CD4-positive, alpha-beta T cell (primary cell): Measurements from ENCODE around the gene AP1M2. TPM values are rescaled to one million over a fixed set of nuclear protein-coding genes. Genes with fewer than 3 reads are reported as not detected.

Source experiments
- ATAC-seq: fragments of 200-7000 bp; cut with Tn5 transposase; one replicate; pipeline ENCODE4 v1.10.0; 2022; ENCODE audit warnings: mild to moderate bottlenecking; ENCODE audit not compliant: poor library complexity
- CTCF ChIA-PET: fragments of 350-600 bp; sonication (Branson Sonifier 250); formaldehyde crosslinking; loops from one replicate; lab custom pipeline; 2021; ENCODE audit warnings: antibody characterized with exemption, inconsistent platforms; lab: Charles Lee
- POLR2A ChIA-PET: fragments of 350-600 bp; sonication (Branson Sonifier 250); formaldehyde crosslinking; loops from one replicate; lab custom pipeline; 2021; ENCODE audit warnings: antibody characterized with exemption, inconsistent platforms; lab: Charles Lee
- DNase-seq, 14 experiments: peaks; one replicate each; pipeline ENCODE4 v3.0.0-alpha.2; 2013 to 2020; ENCODE audit warnings: mixed read lengths in 2 of 14
- H3K27ac ChIP-seq, 2 donors: one replicate each; pipeline versions ENCODE4 v1.5.1 to v1.7.0; 2013; ENCODE audit warnings: low read length in 2 of 2, low read depth in 1 of 2, mild to moderate bottlenecking in 1 of 2
- H3K27me3 ChIP-seq, 2 experiments: 1 replicate in 1 of 2; 2 replicates in 1 of 2; pipeline versions ENCODE4 v1.6.1 to v1.7.0; 2013; ENCODE audit warnings: low read length in 2 of 2, control low read depth in 1 of 2, mild to moderate bottlenecking in 1 of 2, moderate library complexity in 1 of 2; ENCODE audit not compliant: insufficient read depth in 2 of 2, control insufficient read depth in 1 of 2
- H3K36me3 ChIP-seq: one replicate; pipeline ENCODE4 v1.6.1; 2013; ENCODE audit warnings: low read length, control low read depth; ENCODE audit not compliant: insufficient read depth
- H3K4me1 ChIP-seq: one replicate; pipeline ENCODE4 v1.6.1; 2013; ENCODE audit warnings: low read length, control low read depth; ENCODE audit not compliant: insufficient read depth
- H3K4me3 ChIP-seq: one replicate; pipeline ENCODE4 v1.5.1; 2013; ENCODE audit warnings: mild to moderate bottlenecking, low read length, moderate library complexity
- H3K9me3 ChIP-seq, 2 experiments: 1 replicate in 1 of 2; 2 replicates in 1 of 2; pipeline versions ENCODE4 v1.6.1 to v1.7.0; 2013; ENCODE audit warnings: low read length in 2 of 2, mild to moderate bottlenecking in 2 of 2, control low read depth in 1 of 2, moderate library complexity in 1 of 2; ENCODE audit not compliant: control insufficient read depth in 1 of 2, insufficient read depth in 1 of 2
- H3K27ac Mint-ChIP-seq: one replicate; pipeline ENCODE4 v1.8.0; 2020; ENCODE audit warnings: mixed read lengths
- H3K27me3 Mint-ChIP-seq: one replicate; pipeline ENCODE4 v1.8.0; 2021; ENCODE audit warnings: mixed read lengths
- H3K36me3 Mint-ChIP-seq: one replicate; pipeline ENCODE4 v1.8.0; 2021; ENCODE audit warnings: low read depth, mixed read lengths
- H3K4me1 Mint-ChIP-seq: one replicate; pipeline ENCODE4 v1.8.0; 2021; ENCODE audit warnings: low read depth, mixed read lengths
- H3K4me3 Mint-ChIP-seq: one replicate; pipeline ENCODE4 v1.8.0; 2020; ENCODE audit warnings: mild to moderate bottlenecking, mixed read lengths
- H3K9me3 Mint-ChIP-seq: one replicate; pipeline ENCODE4 v1.8.0; 2020; ENCODE audit warnings: mixed read lengths
- intact Hi-C, 2 experiments: fragments of 100-400 bp; cut with DNase I in 1 of 2; cut with micrococcal nuclease in 1 of 2; formaldehyde crosslinking; loops; one replicate each; pipeline versions ENCODE4 v1.15.1 to v1.9.0; 2023 to 2025; cut with DNase I, micrococcal nuclease
- total RNA-seq, 174 experiments: library from RNA in 2 of 174; stranded (reverse) in 2 of 174; gene quantifications; one replicate each; pipeline ENCODE4 v1.2.3 and lab custom pipeline; 2021 to 2026
- TF ChIP-seq, protein P1 (sequence below): fragments of 200-600 bp; IDR thresholded peaks from one replicate; pipeline ENCODE4 v1.8.0; 2022; ENCODE audit warnings: antibody characterized with exemption, mild to moderate bottlenecking

Gene AP1M2
- total RNA-seq, 2 experiments from 2014 or later, result 0.77 TPM; not detected in 1

DNA sequence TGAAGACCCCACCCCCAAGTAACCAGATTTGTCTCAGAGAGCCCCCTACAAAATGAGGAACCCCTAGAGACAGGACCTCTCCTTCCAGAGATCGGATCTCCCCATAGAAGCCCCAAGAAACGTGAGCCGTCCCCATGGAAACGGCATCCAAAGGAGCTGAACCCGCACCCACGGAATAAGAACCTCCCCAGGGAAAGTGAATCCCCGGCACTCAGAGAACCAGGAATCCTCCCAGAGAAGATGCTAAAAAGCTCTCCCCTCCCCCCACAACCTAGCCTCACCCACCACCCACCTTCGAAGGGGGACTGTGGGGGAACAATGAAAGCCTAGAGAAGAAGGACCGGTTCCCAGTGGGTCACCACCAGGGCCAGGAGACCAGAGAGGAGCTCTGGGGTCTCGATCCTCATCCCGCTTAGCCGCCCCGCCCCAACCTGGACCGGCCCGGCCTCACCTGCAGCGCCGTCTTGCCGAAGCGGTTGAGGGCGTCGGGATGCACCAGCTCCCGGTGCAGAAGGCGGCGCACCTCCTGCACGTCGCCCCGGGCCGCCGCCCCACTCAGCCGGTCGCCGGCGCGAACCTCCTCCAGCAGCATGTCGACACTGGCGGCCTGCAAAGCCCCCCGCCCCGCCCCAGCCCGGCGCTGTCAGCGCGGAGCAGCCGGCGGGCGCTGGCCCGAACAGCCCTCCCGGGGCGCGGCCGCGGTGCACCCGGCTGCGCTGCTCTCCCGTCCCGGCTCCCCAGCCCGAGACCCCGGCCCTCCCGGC lies 18.9 kb downstream of the AP1M2 start:
- Mint-ChIP-seq H3K4me3 (peak overlapping the region; percentile 93), H3K27ac (peak overlapping the region; percentile 95), H3K27me3 (no peaks in the 10 kb centered on the region), H3K9me3 (no peaks in the 10 kb centered on the region), H3K36me3 (peaks cover 40% of the 10 kb centered on the region), H3K4me1 (peaks cover 53% of the 10 kb centered on the region)
- DNase-seq (peak in 9 of 14 experiments; percentile 27 to 88 (median 61)), ATAC-seq (peak; percentile 19)
- H3K36me3 ChIP-seq, result peaks cover 12% of the 10 kb centered on the region
- H3K4me1 ChIP-seq, result peaks cover 60% of the 10 kb centered on the region
- intact Hi-C loops, result loop anchor here (2.0 to 5.0 kb wide), 4 partner anchors 84 to 303 kb away; partner anchors contain the start of genes CDC37 (in 2 of the 2), CARM1 (in 1 of the 2) and ILF3 (in 1 of the 2)
- TF ChIP-seq, protein P1, sequence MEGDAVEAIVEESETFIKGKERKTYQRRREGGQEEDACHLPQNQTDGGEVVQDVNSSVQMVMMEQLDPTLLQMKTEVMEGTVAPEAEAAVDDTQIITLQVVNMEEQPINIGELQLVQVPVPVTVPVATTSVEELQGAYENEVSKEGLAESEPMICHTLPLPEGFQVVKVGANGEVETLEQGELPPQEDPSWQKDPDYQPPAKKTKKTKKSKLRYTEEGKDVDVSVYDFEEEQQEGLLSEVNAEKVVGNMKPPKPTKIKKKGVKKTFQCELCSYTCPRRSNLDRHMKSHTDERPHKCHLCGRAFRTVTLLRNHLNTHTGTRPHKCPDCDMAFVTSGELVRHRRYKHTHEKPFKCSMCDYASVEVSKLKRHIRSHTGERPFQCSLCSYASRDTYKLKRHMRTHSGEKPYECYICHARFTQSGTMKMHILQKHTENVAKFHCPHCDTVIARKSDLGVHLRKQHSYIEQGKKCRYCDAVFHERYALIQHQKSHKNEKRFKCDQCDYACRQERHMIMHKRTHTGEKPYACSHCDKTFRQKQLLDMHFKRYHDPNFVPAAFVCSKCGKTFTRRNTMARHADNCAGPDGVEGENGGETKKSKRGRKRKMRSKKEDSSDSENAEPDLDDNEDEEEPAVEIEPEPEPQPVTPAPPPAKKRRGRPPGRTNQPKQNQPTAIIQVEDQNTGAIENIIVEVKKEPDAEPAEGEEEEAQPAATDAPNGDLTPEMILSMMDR, result no peak
- H3K4me3 ChIP-seq, result peak overlapping the region; percentile 87
- peak overlapping the region; percentile 76 to 94 for H3K27ac ChIP-seq
- ChIA-PET CTCF (interaction anchor here (0.6 to 4.7 kb wide), 4 partner anchors 15 to 1767 kb away, joined by 3 to 24 read pairs (median 3); partner anchors contain the start of gene ATG4D), POLR2A (interaction anchor here (0.5 to 5.6 kb wide), 17 partner anchors 15 to 268 kb away, joined by 3 to 81 read pairs (median 4); partner anchors contain the start of genes ATG4D, DNM2, KEAP1 and QTRT1)
- no peaks in the 10 kb centered on the region for H3K27me3 ChIP-seq
- H3K9me3 ChIP-seq, result no peaks in the 10 kb centered on the region

DNA sequence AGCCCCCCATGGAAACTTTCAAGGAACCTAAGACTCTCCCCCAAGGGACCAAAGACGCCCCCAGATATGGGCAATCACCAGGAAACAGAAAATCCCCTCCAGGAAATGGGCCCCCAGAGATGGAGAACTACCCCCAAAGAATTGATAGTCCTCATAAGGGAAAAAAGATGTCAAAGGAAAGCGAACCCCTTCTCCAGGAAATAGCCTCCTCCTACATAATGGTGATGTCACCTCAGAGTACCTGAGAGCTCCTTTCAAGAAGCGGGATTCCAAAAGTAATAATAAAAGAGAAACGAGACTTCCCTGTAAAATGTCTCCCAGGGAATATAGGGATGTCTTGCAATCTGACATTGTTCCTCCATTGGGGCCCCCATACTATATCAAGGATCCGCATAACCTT lies 19.5 kb downstream of the AP1M2 start:
- no peaks in the 10 kb centered on the region for H3K27me3 Mint-ChIP-seq
- H3K36me3 Mint-ChIP-seq, result peaks cover 42% of the 10 kb centered on the region
- H3K4me1 Mint-ChIP-seq, result peaks cover 53% of the 10 kb centered on the region
- no peaks in the 10 kb centered on the region for H3K27me3 ChIP-seq
- peak overlapping the region; percentile 76 to 94 for H3K27ac ChIP-seq
- peaks cover 14% of the 10 kb centered on the region for H3K36me3 ChIP-seq
- ATAC-seq, result no peak
- H3K4me3 ChIP-seq, result peak overlapping the region; percentile 87
- POLR2A ChIA-PET, result interaction anchor here (0.5 to 5.6 kb wide), 17 partner anchors 14 to 268 kb away, joined by 3 to 81 read pairs (median 4); partner anchors contain the start of genes ATG4D, DNM2, KEAP1 and QTRT1
- H3K27ac Mint-ChIP-seq, result peak overlapping the region; percentile 95
- H3K4me1 ChIP-seq, result peaks cover 60% of the 10 kb centered on the region
- TF ChIP-seq, protein P1, result no peak
- H3K9me3 ChIP-seq, result no peaks in the 10 kb centered on the region
- intact Hi-C loops, result loop anchor here (2.0 to 5.0 kb wide), 4 partner anchors 85 to 303 kb away; partner anchors contain the start of genes CDC37 (in 2 of the 2), CARM1 (in 1 of the 2) and ILF3 (in 1 of the 2)
- CTCF ChIA-PET, result interaction anchor here (0.6 to 4.7 kb wide), 6 partner anchors 14 to 1767 kb away, joined by 3 to 24 read pairs (median 3); partner anchors contain the start of gene ATG4D
- peak in 2 of 14 experiments; percentile 38 to 63 for DNase-seq
- peak overlapping the region; percentile 93 for H3K4me3 Mint-ChIP-seq
- H3K9me3 Mint-ChIP-seq, result no peaks in the 10 kb centered on the region

DNA sequence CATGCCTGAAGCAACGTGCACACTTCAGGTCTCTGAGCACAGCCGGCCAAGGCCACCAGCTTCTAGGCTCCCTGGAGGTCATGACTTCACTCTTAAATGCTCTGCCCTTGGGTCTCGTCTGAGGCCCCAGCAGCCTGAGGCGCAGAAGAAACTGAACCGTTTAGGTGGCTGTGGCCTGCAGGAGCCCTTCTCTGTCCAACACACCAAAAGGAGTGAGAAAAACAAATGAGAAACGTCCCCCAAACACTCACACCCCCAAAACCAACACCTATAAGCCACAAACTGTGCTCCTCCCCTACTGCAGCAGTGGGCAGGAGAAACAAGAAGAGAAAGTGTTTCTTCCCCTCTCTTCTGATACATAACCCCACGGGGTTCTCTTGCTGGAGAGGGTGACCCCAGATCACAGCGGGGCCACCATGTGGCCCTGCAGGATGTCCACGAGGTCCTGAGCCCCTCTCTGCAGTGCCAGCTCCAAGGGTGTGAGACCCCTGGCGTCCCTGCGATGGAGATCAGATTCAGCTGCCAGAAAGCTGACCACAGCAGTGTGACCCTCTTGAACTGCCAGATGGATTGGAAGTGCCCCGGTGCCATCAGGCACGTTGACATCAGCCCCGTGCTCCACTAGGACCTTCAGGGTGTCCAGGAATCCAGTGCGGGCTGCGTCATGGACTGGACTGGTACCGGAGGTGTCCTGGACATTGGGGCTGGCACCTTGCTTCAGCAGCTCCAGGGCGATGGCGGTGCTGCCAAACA lies 20.3 kb downstream of the AP1M2 start:
- peak overlapping the region; percentile 95 for H3K27ac Mint-ChIP-seq
- H3K9me3 Mint-ChIP-seq, result no peaks in the 10 kb centered on the region
- TF ChIP-seq, protein P1, result no peak
- intact Hi-C loops, result loop anchor here (1.0 to 5.0 kb wide), 4 partner anchors 24 to 165 kb away; partner anchors contain the start of genes CDC37 (in 2 of the 2), ATG4D (in 1 of the 2) and ILF3 (in 1 of the 2)
- H3K27me3 ChIP-seq, result no peaks in the 10 kb centered on the region
- peaks cover 47% of the 10 kb centered on the region for H3K4me1 Mint-ChIP-seq
- no peaks in the 10 kb centered on the region for H3K27me3 Mint-ChIP-seq
- peak overlapping the region; percentile 76 to 94 for H3K27ac ChIP-seq
- H3K4me3 ChIP-seq, result peak overlapping the region; percentile 87
- peaks cover 20% of the 10 kb centered on the region for H3K36me3 ChIP-seq
- no peaks in the 10 kb centered on the region for H3K9me3 ChIP-seq
- peak overlapping the region; percentile 93 for H3K4me3 Mint-ChIP-seq
- CTCF ChIA-PET, result interaction anchor here (0.5 to 4.7 kb wide), 6 partner anchors 13 to 133 kb away, joined by 3 to 24 read pairs (median 4); partner anchors contain the start of gene ATG4D
- peaks cover 44% of the 10 kb centered on the region for H3K36me3 Mint-ChIP-seq
- POLR2A ChIA-PET, result interaction anchor here (0.7 to 5.6 kb wide), 18 partner anchors 13 to 522 kb away, joined by 3 to 81 read pairs (median 4); partner anchors contain the start of genes ATG4D, CARM1, DNM2 and KEAP1
- ATAC-seq (no peak), DNase-seq (peak in 7 of 14 experiments; percentile 22 to 89 (median 52))
- peaks cover 56% of the 10 kb centered on the region for H3K4me1 ChIP-seq
